Endothelial cell of umbilical vein (primary cell): ENCODE data around the gene TCERG1L. TPM values are rescaled to one million over a fixed set of nuclear protein-coding genes. Genes with fewer than 3 reads are reported as not detected.

Source experiments
- BruUV-seq: library from RNA; stranded (reverse); fragments of 400-500 nt; replicated peaks from 2 replicates; lab custom pipeline; 2021; lab: Mats Ljungman, UMichigan
- CTCF ChIA-PET: fragments of 300-600, 350-600 bp; sonication (Branson Sonifier 250); formaldehyde crosslinking; loops from one replicate; lab custom pipeline; 2021; ENCODE audit warnings: antibody characterized with exemption, inconsistent platforms; lab: Charles Lee
- POLR2A ChIA-PET: fragments of 300-600, 350-600 bp; sonication (Branson Sonifier 250); formaldehyde crosslinking; loops from one replicate; lab custom pipeline; 2021; ENCODE audit warnings: antibody characterized with exemption, inconsistent platforms; lab: Charles Lee
- DNase-seq: peaks from one replicate; pipeline ENCODE4 v3.0.0-alpha.2; 2011; ENCODE audit warnings: low read depth, low spot score
- FAIRE-seq: peaks from 2 replicates; lab custom pipeline; 2011; peaks lifted over from hg19 to GRCh38; lab: Jason Lieb, UNC
- H2AFZ ChIP-seq: 2 replicates; pipeline ENCODE4 v1.6.0; 2012; ENCODE audit warnings: low read depth, low read length, control low read depth, inconsistent platforms
- H3K27ac ChIP-seq: 2 replicates; pipeline ENCODE4 v1.5.1; 2011; ENCODE audit warnings: low read depth, mild to moderate bottlenecking, control low read depth, low read length, moderate library complexity; ENCODE audit not compliant: insufficient read depth
- H3K27me3 ChIP-seq, 2 experiments: 2 replicates each; pipeline versions ENCODE4 v1.6.0 to v1.6.1; 2011; ENCODE audit warnings: low read length in 2 of 2, mixed read lengths in 1 of 2; ENCODE audit not compliant: control insufficient read depth in 2 of 2, insufficient read depth in 2 of 2
- H3K36me3 ChIP-seq, 2 experiments: 2 replicates in 1 of 2; 3 replicates in 1 of 2; pipeline ENCODE4 v1.5.1; 2011; ENCODE audit warnings: low read length in 2 of 2, mild to moderate bottlenecking in 1 of 2, moderate library complexity in 1 of 2; ENCODE audit not compliant: control insufficient read depth in 2 of 2, insufficient read depth in 2 of 2; ENCODE audit errors: extremely low read depth in 1 of 2
- H3K4me1 ChIP-seq: 3 replicates; pipeline ENCODE4 v1.5.1; 2011; ENCODE audit warnings: mild to moderate bottlenecking, low read length; ENCODE audit not compliant: control insufficient read depth, insufficient read depth; ENCODE audit errors: extremely low read depth
- H3K4me2 ChIP-seq: 2 replicates; pipeline ENCODE4 v1.6.1; 2011; ENCODE audit warnings: low read length, control low read depth, mixed read lengths; ENCODE audit not compliant: insufficient read depth
- H3K4me3 ChIP-seq, 3 experiments: fragments of 200-600 bp in 1 of 3; sonication (generic), shearing (Covaris generic) in 1 of 3; replicated peaks in 1 of 3; 2 replicates each; pipeline ENCODE4 v1.5.1; 2011 to 2016; ENCODE audit warnings: control low read depth in 3 of 3, low read length in 3 of 3, mild to moderate bottlenecking in 2 of 3, inconsistent platforms in 1 of 3, low read depth in 1 of 3, moderate library complexity in 1 of 3; ENCODE audit not compliant: insufficient read depth in 1 of 3
- H3K79me2 ChIP-seq: 2 replicates; pipeline ENCODE4 v1.6.0; 2012; ENCODE audit warnings: low read length, inconsistent platforms; ENCODE audit not compliant: control insufficient read depth, insufficient read depth
- H3K9ac ChIP-seq: replicated peaks from 2 replicates; pipeline ENCODE3; 2011; ENCODE audit warnings: low read length, control low read depth; ENCODE audit not compliant: insufficient read depth; ENCODE audit errors: extremely low read depth
- H3K9me1 ChIP-seq: replicated peaks from 3 replicates; pipeline ENCODE4 v1.6.0; 2011; ENCODE audit warnings: mild to moderate bottlenecking, low read length; ENCODE audit not compliant: control insufficient read depth, insufficient read depth; ENCODE audit errors: extremely low read depth
- H3K9me3 ChIP-seq: replicated peaks from 2 replicates; pipeline ENCODE4 v1.5.1; 2012; ENCODE audit warnings: low read length, inconsistent platforms; ENCODE audit not compliant: control insufficient read depth, insufficient read depth
- H4K20me1 ChIP-seq: replicated peaks from 2 replicates; pipeline ENCODE3; 2011; ENCODE audit warnings: mild to moderate bottlenecking, low read length; ENCODE audit not compliant: control insufficient read depth, insufficient read depth; ENCODE audit errors: extremely low read depth
- CTCF ChIP-seq, 2 donors: IDR thresholded peaks; 1 replicate in 1 of 2; 2 replicates in 1 of 2; pipeline ENCODE4 v1.5.1; 2011; ENCODE audit warnings: low read length in 2 of 2, mild to moderate bottlenecking in 2 of 2, moderate library complexity in 2 of 2, control low read depth in 1 of 2, inconsistent platforms in 1 of 2, low read depth in 1 of 2; ENCODE audit not compliant: insufficient read depth in 1 of 2; ENCODE audit errors: extremely low read depth in 1 of 2
- EZH2 ChIP-seq: IDR thresholded peaks from 2 replicates; pipeline ENCODE4 v1.6.1; 2012; ENCODE audit warnings: borderline replicate concordance, low read depth, mild to moderate bottlenecking, moderate library complexity, low read length, inconsistent platforms; ENCODE audit not compliant: severe bottlenecking
- FOS ChIP-seq: IDR thresholded peaks from 2 replicates; pipeline ENCODE4 v1.6.1; 2011; ENCODE audit warnings: mild to moderate bottlenecking, low read length, moderate library complexity, borderline replicate concordance; ENCODE audit not compliant: insufficient read depth
- GATA2 ChIP-seq: IDR thresholded peaks from 2 replicates; pipeline ENCODE4 v1.7.0; 2011; ENCODE audit warnings: low read depth, mild to moderate bottlenecking, moderate library complexity, mixed read lengths, low read length; ENCODE audit not compliant: insufficient read length, insufficient read depth
- JUN ChIP-seq: IDR thresholded peaks from 2 replicates; pipeline ENCODE4 v1.6.1; 2011; ENCODE audit warnings: borderline replicate concordance, low read depth; ENCODE audit not compliant: insufficient read length, insufficient read depth
- MYC ChIP-seq: IDR thresholded peaks from one replicate; pipeline ENCODE4 v1.6.1; 2011; ENCODE audit warnings: mild to moderate bottlenecking, low read depth, low read length
- POLR2A ChIP-seq: IDR thresholded peaks from 2 replicates; pipeline ENCODE4 v1.6.1; 2012; ENCODE audit warnings: low read depth, mild to moderate bottlenecking, control low read depth, low read length
- POLR2AphosphoS5 ChIP-seq: IDR thresholded peaks from 2 replicates; pipeline ENCODE4 v1.6.1; 2012; ENCODE audit warnings: low read depth, mild to moderate bottlenecking, control low read depth, low read length, moderate library complexity; ENCODE audit not compliant: insufficient read depth
- dilution Hi-C: fragments of 300-500 bp; cut with MboI; formaldehyde crosslinking; loops from one replicate; pipeline ENCODE4 v1.15.0; 2019; ENCODE audit warnings: low sequenced_read_pairs; ENCODE audit not compliant: extremely low pct_ligation_motif_present
- intact Hi-C: fragments of 100-400 bp; cut with micrococcal nuclease; formaldehyde crosslinking; loops from one replicate; pipeline ENCODE4 v1.10.0; 2022
- polyA plus RNA-seq, 4 experiments: library from polyadenylated mRNA; depleted of rRNA in 3 of 4; stranded (reverse) in 3 of 4; unstranded in 1 of 4; fragments of >200 nt; gene quantifications; 2 replicates each; pipeline versions ENCODE4 v1.2.1 to v1.2.3, GENCODE V29; 2011 to 2012; ENCODE audit warnings: missing spikeins in 1 of 4
- total RNA-seq: library from RNA; stranded (reverse); gene quantifications from 2 replicates; pipeline ENCODE4 v1.2.3, GENCODE V29; 2021
- TF ChIP-seq, protein P1 (sequence below): IDR thresholded peaks from 2 replicates; pipeline ENCODE4 v1.6.1; 2011; ENCODE audit not compliant: insufficient read depth, insufficient read length

TCERG1L gene
- total and polyA plus RNA-seq, 2 donors (not counting 3 experiments of a cell fraction or from before 2014, with no cell fraction given), result not detected

DNA sequence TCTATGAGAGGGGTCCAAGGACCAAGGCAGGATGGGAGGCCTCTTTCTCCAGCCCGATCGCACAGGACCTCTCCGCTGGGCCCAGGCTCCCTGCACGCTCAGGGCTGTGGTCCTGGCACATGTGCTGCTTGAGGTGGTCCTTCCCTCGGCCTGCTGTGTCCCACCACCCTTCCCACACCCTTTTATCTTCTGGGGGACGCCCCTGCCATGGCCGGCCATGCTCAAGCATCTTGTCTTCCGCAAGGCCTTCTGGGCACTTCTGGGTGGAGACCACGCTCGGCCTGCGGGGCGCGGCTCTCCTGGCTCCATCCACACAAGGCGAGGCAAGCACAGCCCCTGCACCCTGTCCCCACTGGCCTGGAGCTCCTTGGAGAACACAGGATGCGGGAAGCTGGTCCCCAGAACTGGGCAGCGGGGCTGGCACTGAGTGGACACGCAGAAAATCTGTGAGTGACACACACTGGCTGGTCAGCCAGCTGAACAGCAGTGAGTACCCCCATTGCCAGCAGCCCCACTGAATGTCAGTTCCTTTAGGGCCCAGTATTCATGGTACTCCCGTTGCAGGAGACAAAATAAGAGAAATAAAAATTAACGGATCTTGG lies 115.9 kb downstream of the TCERG1L start:
- Histone ChIP-seq H3K4me3 (no peak overlapping the region), H3K4me2 (no peak overlapping the region), H3K79me2 (no peaks in the 10 kb centered on the region), H3K4me1 (no peaks in the 10 kb centered on the region), H3K9me1 (no peaks in the 10 kb centered on the region), H3K36me3 (no peaks in the 10 kb centered on the region), H3K9me3 (no peaks in the 10 kb centered on the region), H3K27me3 (no peaks in the 10 kb centered on the region), H2AFZ (no peak overlapping the region), H4K20me1 (no peaks in the 10 kb centered on the region), H3K9ac (no peak overlapping the region), H3K27ac (no peak overlapping the region)
- FAIRE-seq, result no peak
- TF ChIP-seq, protein P1, sequence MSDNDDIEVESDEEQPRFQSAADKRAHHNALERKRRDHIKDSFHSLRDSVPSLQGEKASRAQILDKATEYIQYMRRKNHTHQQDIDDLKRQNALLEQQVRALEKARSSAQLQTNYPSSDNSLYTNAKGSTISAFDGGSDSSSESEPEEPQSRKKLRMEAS, result no peak
- TF ChIP-seq CTCF (IDR thresholded peaks at IDR 0.05; ENCODE audit: extremely low read depth in 1 of 2, insufficient read depth in 1 of 2, low read depth in 1 of 2, low read length in 2 of 2) (no peak), MYC (no peak), EZH2 (no peak), POLR2AphosphoS5 (no peak), JUN (no peak), POLR2A (no peak), FOS (no peak), GATA2 (no peak)
- POLR2A ChIA-PET, result no interaction called here
- BruUV-seq, result no TSS peak
- dilution Hi-C loops (no loop called here), intact Hi-C loops (no loop called here)
- CTCF ChIA-PET, result no interaction called here
- no peak for DNase-seq
